Coronary artery (tissue), 2 donors: ENCODE measurements around the gene CREG1.

Source experiments
- DNase-seq: peaks from one replicate; pipeline ENCODE4 v3.0.0-alpha.2; 2017; ENCODE audit warnings: low spot score
- H3K27ac ChIP-seq, 2 donors: fragments of 200-600 bp; sonication (generic); one replicate each; pipeline ENCODE4 v1.5.1; 2016 to 2019
- H3K4me3 ChIP-seq: fragments of 200-600 bp; sonication (generic); 2 replicates; pipeline ENCODE4 v1.5.1; 2016; ENCODE audit warnings: mild to moderate bottlenecking, moderate library complexity
- CTCF ChIP-seq: fragments of 200-600 bp; sonication (generic); IDR thresholded peaks from one replicate; pipeline ENCODE4 v1.5.1; 2019; ENCODE audit warnings: antibody characterized with exemption

CREG1 gene

GRCh38 chr1:167592475-167592874, 38.9 kb upstream of the CREG1 start:
- Histone ChIP-seq H3K27ac (no peak overlapping the region), H3K4me3 (no peak overlapping the region)
- no peak for TF ChIP-seq CTCF
- no peak for DNase-seq

GRCh38 chr1:167588361-167588760, 34.8 kb upstream of the CREG1 start:
- TF ChIP-seq CTCF, result no peak
- Histone ChIP-seq H3K4me3 (no peak overlapping the region), H3K27ac (no peak overlapping the region)
- DNase-seq, result no peak

GRCh38 chr1:167587872-167588271, 34.3 kb upstream of the CREG1 start:
- H3K27ac ChIP-seq, result no peak overlapping the region
- DNase-seq, result no peak
- no peak for TF ChIP-seq CTCF
- H3K4me3 ChIP-seq, result no peak overlapping the region

- Histone ChIP-seq H3K4me3 (no peak overlapping the region), H3K27ac (no peak overlapping the region)
- DNase-seq, result no peak
- TF ChIP-seq CTCF, result no peak
Measured at GRCh38 chr1:167587342-167587741, 33.8 kb upstream of the CREG1 start.

- TF ChIP-seq CTCF, result no peak
- no peak overlapping the region for H3K4me3 ChIP-seq
- DNase-seq, result no peak
- H3K27ac ChIP-seq, result no peak overlapping the region
Measured at GRCh38 chr1:167584581-167584980, 31.0 kb upstream of the CREG1 start.

- TF ChIP-seq CTCF, result no peak
- Histone ChIP-seq H3K4me3 (no peak overlapping the region), H3K27ac (no peak overlapping the region)
- DNase-seq, result no peak
Measured at GRCh38 chr1:167582722-167583121, 29.2 kb upstream of the CREG1 start.

- TF ChIP-seq CTCF, result no peak
- Histone ChIP-seq H3K4me3 (no peak overlapping the region), H3K27ac (no peak overlapping the region)
- DNase-seq, result no peak
Measured at GRCh38 chr1:167582064-167582463, 28.5 kb upstream of the CREG1 start.
